OCI-LY1 (cell line): Measurements from ENCODE around the gene SMIM33.
"Not testable (repeated sequence)": the region's sequence is repeated elsewhere in the genome, so short reads cannot be mapped to it uniquely, and the experiment has no call there.

Source experiments
- EZH2 ChIP-seq: fragments of 200-600 bp; sonication (generic), shearing (Covaris generic); IDR thresholded peaks from 2 replicates; pipeline ENCODE4 v1.8.0; 2017; ENCODE audit warnings: borderline replicate concordance, mixed run types, mild to moderate bottlenecking, antibody characterized with exemption, low read length, moderate library complexity, mixed read lengths
- TF ChIP-seq, protein P1 (sequence below): fragments of 200-600 bp; sonication (generic), shearing (Covaris generic); IDR thresholded peaks from 2 replicates; pipeline ENCODE4 v1.5.1; 2017; ENCODE audit warnings: mild to moderate bottlenecking, antibody characterized with exemption, low read length, moderate library complexity, mixed read lengths

GRCh38 chr5:139479729-139480128 is 8.9 kb downstream of the SMIM33 start:
- TF ChIP-seq, protein P1, sequence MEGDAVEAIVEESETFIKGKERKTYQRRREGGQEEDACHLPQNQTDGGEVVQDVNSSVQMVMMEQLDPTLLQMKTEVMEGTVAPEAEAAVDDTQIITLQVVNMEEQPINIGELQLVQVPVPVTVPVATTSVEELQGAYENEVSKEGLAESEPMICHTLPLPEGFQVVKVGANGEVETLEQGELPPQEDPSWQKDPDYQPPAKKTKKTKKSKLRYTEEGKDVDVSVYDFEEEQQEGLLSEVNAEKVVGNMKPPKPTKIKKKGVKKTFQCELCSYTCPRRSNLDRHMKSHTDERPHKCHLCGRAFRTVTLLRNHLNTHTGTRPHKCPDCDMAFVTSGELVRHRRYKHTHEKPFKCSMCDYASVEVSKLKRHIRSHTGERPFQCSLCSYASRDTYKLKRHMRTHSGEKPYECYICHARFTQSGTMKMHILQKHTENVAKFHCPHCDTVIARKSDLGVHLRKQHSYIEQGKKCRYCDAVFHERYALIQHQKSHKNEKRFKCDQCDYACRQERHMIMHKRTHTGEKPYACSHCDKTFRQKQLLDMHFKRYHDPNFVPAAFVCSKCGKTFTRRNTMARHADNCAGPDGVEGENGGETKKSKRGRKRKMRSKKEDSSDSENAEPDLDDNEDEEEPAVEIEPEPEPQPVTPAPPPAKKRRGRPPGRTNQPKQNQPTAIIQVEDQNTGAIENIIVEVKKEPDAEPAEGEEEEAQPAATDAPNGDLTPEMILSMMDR: not testable (repeated sequence)
- not testable (repeated sequence) for TF ChIP-seq EZH2
